H1 (cell line): ENCODE data around the gene FLNC. TPM values are rescaled to one million over a fixed set of nuclear protein-coding genes. Genes with fewer than 3 reads are reported as not detected.

Source experiments
- CTCF ChIA-PET: fragments of 300-600 bp; sonication (Branson Sonifier 250); formaldehyde crosslinking; loops from one replicate; lab custom pipeline; 2021; ENCODE audit not compliant: partially characterized antibody; lab: Charles Lee
- POLR2A ChIA-PET: fragments of 300-600 bp; sonication (Branson Sonifier 250); formaldehyde crosslinking; loops from one replicate; lab custom pipeline; 2021; ENCODE audit warnings: inconsistent platforms; ENCODE audit not compliant: partially characterized antibody; lab: Charles Lee
- DNase-seq, 2 experiments: peaks; one replicate each; pipeline versions ENCODE4 v3.0.0 to v3.0.0-alpha.2; 2010 to 2022; ENCODE audit warnings: low spot score in 2 of 2, low read depth in 1 of 2, mixed read lengths in 1 of 2
- FAIRE-seq: peaks from 2 replicates; lab custom pipeline; 2011; peaks lifted over from hg19 to GRCh38; lab: Jason Lieb, UNC
- H2AFZ ChIP-seq: 2 replicates; pipeline ENCODE4 v1.8.1; 2012; ENCODE audit warnings: low read length, inconsistent platforms
- H2AK5ac ChIP-seq: 2 replicates; pipeline ENCODE4 v1.6.1; 2013; ENCODE audit warnings: low read depth, low read length
- H2BK120ac ChIP-seq: replicated peaks from 2 replicates; pipeline ENCODE3; 2013; ENCODE audit warnings: low read depth, low read length, inconsistent platforms
- H2BK12ac ChIP-seq: 2 replicates; pipeline ENCODE4 v1.6.1; 2013; ENCODE audit warnings: low read depth, low read length
- H2BK15ac ChIP-seq: 2 replicates; pipeline ENCODE4 v1.6.1; 2013; ENCODE audit warnings: low read length
- H2BK20ac ChIP-seq: 2 replicates; pipeline ENCODE4 v1.6.1; 2013; ENCODE audit warnings: low read length
- H2BK5ac ChIP-seq: 2 replicates; pipeline ENCODE4 v1.6.1; 2013; ENCODE audit warnings: low read depth, low read length
- H3K14ac ChIP-seq: 2 replicates; pipeline ENCODE4 v1.6.1; 2013; ENCODE audit warnings: inconsistent platforms; ENCODE audit not compliant: insufficient read length
- H3K18ac ChIP-seq: 2 replicates; pipeline ENCODE4 v1.6.1; 2013; ENCODE audit warnings: low read length; ENCODE audit errors: extremely low read depth
- H3K23ac ChIP-seq: 2 replicates; pipeline ENCODE4 v1.6.1; 2013; ENCODE audit warnings: inconsistent platforms; ENCODE audit not compliant: insufficient read length
- H3K23me2 ChIP-seq: 2 replicates; pipeline ENCODE4 v1.6.1; 2013; ENCODE audit warnings: low read depth, low read length
- H3K27ac ChIP-seq: 2 replicates; pipeline ENCODE4 v1.6.1; 2011; ENCODE audit warnings: low read depth, low read length, inconsistent platforms
- H3K27me3 ChIP-seq, 4 experiments: replicated peaks in 1 of 4; 1 replicate in 1 of 4; 2 replicates in 3 of 4; pipeline versions ENCODE4 v1.6.1 to v1.8.1; 2011 to 2013; ENCODE audit warnings: low read length in 3 of 4, mild to moderate bottlenecking in 3 of 4, inconsistent platforms in 2 of 4, mixed read lengths in 2 of 4, moderate library complexity in 1 of 4; ENCODE audit not compliant: control insufficient read depth in 3 of 4, insufficient read depth in 3 of 4; ENCODE audit errors: extremely low read depth in 1 of 4
- H3K36me3 ChIP-seq, 4 experiments: 2 replicates each; pipeline versions ENCODE4 v1.6.1 to v1.8.1; 2011 to 2013; ENCODE audit warnings: mild to moderate bottlenecking in 4 of 4, low read length in 3 of 4, moderate library complexity in 2 of 4, control low read depth in 1 of 4, inconsistent platforms in 1 of 4; ENCODE audit not compliant: insufficient read depth in 4 of 4, control insufficient read depth in 2 of 4
- H3K4ac ChIP-seq: replicated peaks from 2 replicates; pipeline ENCODE3; 2013; ENCODE audit warnings: low read length, low read depth, mixed read lengths, inconsistent platforms; ENCODE audit not compliant: insufficient read length
- H3K4me1 ChIP-seq, 4 experiments: replicated peaks in 1 of 4; 1 replicate in 1 of 4; 2 replicates in 3 of 4; pipeline versions ENCODE4 v1.6.1 to v1.8.1; 2011 to 2013; ENCODE audit warnings: low read length in 3 of 4, inconsistent platforms in 2 of 4, mixed read lengths in 1 of 4; ENCODE audit not compliant: insufficient read depth in 4 of 4, control insufficient read depth in 3 of 4
- H3K4me2 ChIP-seq, 2 experiments: 2 replicates each; pipeline versions ENCODE4 v1.6.1 to v1.8.1; 2011 to 2013; ENCODE audit warnings: low read depth in 2 of 2, low read length in 2 of 2, control low read depth in 1 of 2, inconsistent platforms in 1 of 2, mild to moderate bottlenecking in 1 of 2; ENCODE audit not compliant: insufficient read depth in 1 of 2
- H3K4me3 ChIP-seq, 4 experiments: fragments of 200-600, 300-600 bp in 1 of 4; sonication (generic), shearing (Covaris generic), sonication (Bioruptor Twin) in 1 of 4; 2 replicates each; pipeline versions ENCODE4 v1.5.1 to v1.8.1; 2011 to 2016; ENCODE audit warnings: low read length in 4 of 4, low read depth in 3 of 4, control low read depth in 2 of 4, inconsistent platforms in 2 of 4, mild to moderate bottlenecking in 2 of 4, mixed read lengths in 1 of 4, moderate library complexity in 1 of 4; ENCODE audit not compliant: insufficient read depth in 2 of 4; ENCODE audit errors: extremely low read depth in 1 of 4
- H3K56ac ChIP-seq: replicated peaks from 2 replicates; pipeline ENCODE3; 2013; ENCODE audit warnings: low read depth, mild to moderate bottlenecking, mixed read lengths, low read length, inconsistent platforms; ENCODE audit not compliant: insufficient read length
- H3K79me1 ChIP-seq: 2 replicates; pipeline ENCODE4 v1.6.1; 2013; ENCODE audit warnings: low read depth, low read length, control low read depth
- H3K79me2 ChIP-seq, 2 experiments: 2 replicates each; pipeline versions ENCODE4 v1.6.1 to v1.8.1; 2012 to 2013; ENCODE audit warnings: low read length in 2 of 2, mild to moderate bottlenecking in 2 of 2, inconsistent platforms in 1 of 2; ENCODE audit not compliant: insufficient read depth in 2 of 2, control insufficient read depth in 1 of 2
- H3K9ac ChIP-seq, 4 experiments: replicated peaks in 1 of 4; 1 replicate in 1 of 4; 2 replicates in 3 of 4; pipeline versions ENCODE4 v1.6.1 to v1.8.1; 2011 to 2013; ENCODE audit warnings: low read depth in 3 of 4, low read length in 3 of 4, control low read depth in 2 of 4, mild to moderate bottlenecking in 2 of 4, moderate library complexity in 2 of 4, inconsistent platforms in 1 of 4; ENCODE audit errors: extremely low read depth in 1 of 4
- H3K9me3 ChIP-seq, 2 experiments: 2 replicates each; pipeline versions ENCODE4 v1.6.1 to v1.8.1; 2012 to 2013; ENCODE audit warnings: mild to moderate bottlenecking in 2 of 2, moderate library complexity in 2 of 2, control low read depth in 1 of 2, inconsistent platforms in 1 of 2, low read depth in 1 of 2, low read length in 1 of 2, mixed read lengths in 1 of 2; ENCODE audit not compliant: insufficient read depth in 2 of 2
- H4K20me1 ChIP-seq, 2 experiments: replicated peaks in 1 of 2; 2 replicates each; pipeline versions ENCODE3 to v1.8.1; 2011 to 2013; ENCODE audit warnings: inconsistent platforms in 2 of 2, low read length in 2 of 2, mild to moderate bottlenecking in 1 of 2; ENCODE audit not compliant: insufficient read depth in 2 of 2, control insufficient read depth in 1 of 2
- H4K5ac ChIP-seq: 2 replicates; pipeline ENCODE4 v1.6.1; 2013; ENCODE audit warnings: low read length, low read depth, mixed read lengths, inconsistent platforms; ENCODE audit not compliant: insufficient read length
- H4K8ac ChIP-seq: 2 replicates; pipeline ENCODE4 v1.8.0; 2013; ENCODE audit warnings: mild to moderate bottlenecking, moderate library complexity, low read length, inconsistent platforms; ENCODE audit not compliant: insufficient read depth; ENCODE audit errors: extremely low read depth
- H4K91ac ChIP-seq: replicated peaks from 2 replicates; pipeline ENCODE3; 2013; ENCODE audit warnings: low read length, mixed read lengths, inconsistent platforms; ENCODE audit not compliant: insufficient read length
- HDAC2 ChIP-seq, 2 experiments: fragments of 300-600 bp in 1 of 2; sonication (generic) in 1 of 2; IDR thresholded peaks; 2 replicates each; pipeline ENCODE4 v1.6.1; 2011 to 2012; ENCODE audit warnings: low read depth in 2 of 2, low read length in 2 of 2, mild to moderate bottlenecking in 2 of 2, moderate library complexity in 2 of 2, borderline replicate concordance in 1 of 2, inconsistent platforms in 1 of 2
- WGBS, 2 experiments: shearing (Covaris generic) in 1 of 2; methylation state at CpG; one replicate each; pipeline versions ENCODE4 v1.1.6 to v1.1.7; 2013 to 2015; ENCODE audit warnings: low lambda C conversion rate in 2 of 2, mixed read lengths in 2 of 2, inconsistent platforms in 1 of 2, low coverage in 1 of 2, missing lambda C conversion rate in 1 of 2; ENCODE audit not compliant: insufficient replicate concordance in 2 of 2, insufficient coverage in 1 of 2, insufficient read length in 1 of 2; ENCODE audit errors: extremely low coverage in 1 of 2, missing lambda C conversion rate in 1 of 2; 5-methylcytosine and 5-hydroxymethylcytosine counted together
- polyA plus RNA-seq, 7 experiments: library from polyadenylated mRNA; depleted of rRNA in 3 of 7; stranded (reverse) in 5 of 7; unstranded in 2 of 7; fragments of >200 nt in 5 of 7; fragments of 200-250 nt in 2 of 7; gene quantifications; 1 replicate in 5 of 7; 2 replicates in 1 of 7; 4 replicates in 1 of 7; pipeline versions ENCODE4 v1.2.1 to v1.2.3, GENCODE V29; 2011 to 2013; ENCODE audit warnings: missing spikeins in 2 of 7, mixed read lengths in 2 of 7
- total RNA-seq: library from RNA; stranded (reverse); fragmentation: NEBNext Ultra II Directional; extraction: Animal tissue kit (Norgen Biotek cat#: 25700); gene quantifications from 2 replicates; pipeline ENCODE4 v1.2.1, GENCODE V29; 2021

FLNC gene
- total and polyA plus RNA-seq, 2 of the 8 experiments (the other 6 are each of a cell fraction or from before 2014, with no cell fraction given) = 1.9 to 10.7 TPM

GRCh38 chr7:128902761-128903585 lies 72.8 kb downstream of the FLNC start:
- Histone ChIP-seq H4K20me1 (no peaks in the 10 kb centered on the region), H3K14ac (no peak overlapping the region), H2BK12ac (no peak overlapping the region), H3K56ac (no peak overlapping the region), H3K9me3 (peaks cover 3 to 11% of the 10 kb centered on the region in 2 experiments; a peak in 2 of 4 replicates), H3K4me3 (no peak overlapping the region), H3K4me1 (0 out of 7 replicates have a peak, but pooled peaks cover 0 to 2% (median 0%) of the 10 kb centered on the region in 4 experiments), H2BK15ac (0 out of 2 replicates have a peak overlapping the region, but pooled peaks have one; percentile 16), H2BK20ac (no peak overlapping the region), H3K79me2 (no peaks in the 10 kb centered on the region), H3K9ac (no peak overlapping the region), H3K23ac (no peak overlapping the region), H2AK5ac (no peak overlapping the region), H3K36me3 (no peaks in the 10 kb centered on the region), H2BK5ac (no peak overlapping the region), H2BK120ac (no peak overlapping the region), H2AFZ (no peak overlapping the region), H3K23me2 (no peaks in the 10 kb centered on the region), H3K27me3 (no peaks in the 10 kb centered on the region), H3K4ac (no peak overlapping the region), H3K4me2 (no peak overlapping the region), H3K79me1 (no peaks in the 10 kb centered on the region), H4K8ac (peak overlapping the region; percentile 16; the same call in 1 of the 2 replicates), H3K27ac (no peak overlapping the region), H3K18ac (no peak overlapping the region), H4K5ac (no peak overlapping the region), H4K91ac (no peak overlapping the region)
- WGBS, 2 experiments = 93% methylated on average over 12 of the region's 12 CpGs; no CpG with 5 or more reads in 1 of the 2 experiments
- POLR2A ChIA-PET = no interaction called here
- CTCF ChIA-PET = interaction anchor here (0.6 to 2.7 kb wide), 17 partner anchors 8 to 310 kb away, joined by 3 to 20 read pairs (median 5); partner anchors contain the start of gene KCP
- no peak for TF ChIP-seq HDAC2 (IDR thresholded peaks at IDR 0.05; ENCODE audit: borderline replicate concordance in 1 of 2, low read depth in 2 of 2, low read length in 2 of 2)
- FAIRE-seq = no peak
- peak in 1 of 2 experiments; percentile 38 for DNase-seq
